ENCODE measurements around the gene PALLD. TPM values are rescaled to one million over a fixed set of nuclear protein-coding genes. Genes with fewer than 3 reads are reported as not detected.
A peak's percentile ranks its signal among the peaks of the same experiment; 100 is the strongest.
"Not testable (repeated sequence)": the region's sequence is repeated elsewhere in the genome, so short reads cannot be mapped to it uniquely, and the experiment has no call there.

Gene PALLD
- total RNA-seq, 1 experiment from 2014 or later, result 20.9 TPM

- no peak for DNase-seq (ENCODE audit: low read depth, low spot score)
- in situ Hi-C loops (cut with HindIII; ENCODE audit: low pct_unique_long_range_greater_than_20kb, low sequenced_read_pairs), result loop anchor here (5.0 to 25.0 kb wide), 2 partner anchors 59 to 199 kb away; no protein-coding TSS in a partner anchor
Measured at GRCh38 chr4:168713253-168713652, 216.4 kb downstream of the PALLD start.

GRCh38 chr4:168715896-168716295 is 219.0 kb downstream of the PALLD start:
- DNase-seq (ENCODE audit: low read depth, low spot score), result no peak
- in situ Hi-C loops (cut with HindIII; ENCODE audit: low pct_unique_long_range_greater_than_20kb, low sequenced_read_pairs), result loop anchor here (25.0 kb wide), 1 partner anchor 196 kb away; no protein-coding TSS in a partner anchor

GRCh38 chr4:168716406-168717129 is 219.7 kb downstream of the PALLD start:
- DNase-seq (ENCODE audit: low read depth, low spot score), result no peak
- in situ Hi-C loops (cut with HindIII; ENCODE audit: low pct_unique_long_range_greater_than_20kb, low sequenced_read_pairs), result loop anchor here (25.0 kb wide), 1 partner anchor 196 kb away; no protein-coding TSS in a partner anchor

GRCh38 chr4:168717847-168718246 is 221.0 kb downstream of the PALLD start:
- in situ Hi-C loops (cut with HindIII; ENCODE audit: low pct_unique_long_range_greater_than_20kb, low sequenced_read_pairs), result loop anchor here (25.0 kb wide), 1 partner anchor 194 kb away; no protein-coding TSS in a partner anchor
- no peak for DNase-seq (ENCODE audit: low read depth, low spot score)

GRCh38 chr4:168719725-168720124 is 222.9 kb downstream of the PALLD start:
- DNase-seq (ENCODE audit: low read depth, low spot score), result no peak
- in situ Hi-C loops (cut with HindIII; ENCODE audit: low pct_unique_long_range_greater_than_20kb, low sequenced_read_pairs), result loop anchor here (25.0 kb wide), 1 partner anchor 193 kb away; no protein-coding TSS in a partner anchor

GRCh38 chr4:168720396-168720900 is 223.6 kb downstream of the PALLD start:
- in situ Hi-C loops (cut with HindIII; ENCODE audit: low pct_unique_long_range_greater_than_20kb, low sequenced_read_pairs), result loop anchor here (25.0 kb wide), 1 partner anchor 192 kb away; no protein-coding TSS in a partner anchor
- no peak for DNase-seq (ENCODE audit: low read depth, low spot score)

- DNase-seq (ENCODE audit: low read depth, low spot score), result no peak
- in situ Hi-C loops (cut with HindIII; ENCODE audit: low pct_unique_long_range_greater_than_20kb, low sequenced_read_pairs), result loop anchor here (25.0 kb wide), 1 partner anchor 190 kb away; no protein-coding TSS in a partner anchor
Measured at GRCh38 chr4:168722391-168722790, 225.5 kb downstream of the PALLD start.

GRCh38 chr4:168723020-168723419 is 226.2 kb downstream of the PALLD start:
- in situ Hi-C loops (cut with HindIII; ENCODE audit: low pct_unique_long_range_greater_than_20kb, low sequenced_read_pairs), result loop anchor here (25.0 kb wide), 1 partner anchor 189 kb away; no protein-coding TSS in a partner anchor
- no peak for DNase-seq (ENCODE audit: low read depth, low spot score)

GRCh38 chr4:168723569-168723968 is 226.7 kb downstream of the PALLD start:
- in situ Hi-C loops (cut with HindIII; ENCODE audit: low pct_unique_long_range_greater_than_20kb, low sequenced_read_pairs), result loop anchor here (25.0 kb wide), 1 partner anchor 189 kb away; no protein-coding TSS in a partner anchor
- DNase-seq (ENCODE audit: low read depth, low spot score), result no peak

- DNase-seq (ENCODE audit: low read depth, low spot score), result no peak
- in situ Hi-C loops (cut with HindIII; ENCODE audit: low pct_unique_long_range_greater_than_20kb, low sequenced_read_pairs), result loop anchor here (25.0 kb wide), 1 partner anchor 188 kb away; no protein-coding TSS in a partner anchor
Measured at GRCh38 chr4:168724243-168724642, 227.4 kb downstream of the PALLD start.

GRCh38 chr4:168724686-168725411 is 228.0 kb downstream of the PALLD start:
- in situ Hi-C loops (cut with HindIII; ENCODE audit: low pct_unique_long_range_greater_than_20kb, low sequenced_read_pairs), result loop anchor here (25.0 kb wide), 1 partner anchor 187 kb away; no protein-coding TSS in a partner anchor
- no peak for DNase-seq (ENCODE audit: low read depth, low spot score)

GRCh38 chr4:168725930-168726329 is 229.1 kb downstream of the PALLD start:
- no peak for DNase-seq (ENCODE audit: low read depth, low spot score)
- in situ Hi-C loops (cut with HindIII; ENCODE audit: low pct_unique_long_range_greater_than_20kb, low sequenced_read_pairs), result no loop called here

GRCh38 chr4:168727181-168727580 is 230.3 kb downstream of the PALLD start:
- in situ Hi-C loops (cut with HindIII; ENCODE audit: low pct_unique_long_range_greater_than_20kb, low sequenced_read_pairs); DNase-seq (ENCODE audit: low read depth, low spot score): not testable (repeated sequence)

GRCh38 chr4:168731006-168731636 is 234.3 kb downstream of the PALLD start:
- in situ Hi-C loops (cut with HindIII; ENCODE audit: low pct_unique_long_range_greater_than_20kb, low sequenced_read_pairs), result no loop called here
- peak; percentile 9 for DNase-seq (ENCODE audit: low read depth, low spot score)

GRCh38 chr4:168731706-168732414 is 235.0 kb downstream of the PALLD start:
- in situ Hi-C loops (cut with HindIII; ENCODE audit: low pct_unique_long_range_greater_than_20kb, low sequenced_read_pairs), result no loop called here
- DNase-seq (ENCODE audit: low read depth, low spot score), result no peak

GRCh38 chr4:168732714-168733113 is 235.9 kb downstream of the PALLD start:
- in situ Hi-C loops (cut with HindIII; ENCODE audit: low pct_unique_long_range_greater_than_20kb, low sequenced_read_pairs), result no loop called here
- no peak for DNase-seq (ENCODE audit: low read depth, low spot score)
